ENCODE data around the gene GRM8.
"Not testable (repeated sequence)": the region's sequence is repeated elsewhere in the genome, so short reads cannot be mapped to it uniquely, and the experiment has no call there.

The GRM8 gene

DNA sequence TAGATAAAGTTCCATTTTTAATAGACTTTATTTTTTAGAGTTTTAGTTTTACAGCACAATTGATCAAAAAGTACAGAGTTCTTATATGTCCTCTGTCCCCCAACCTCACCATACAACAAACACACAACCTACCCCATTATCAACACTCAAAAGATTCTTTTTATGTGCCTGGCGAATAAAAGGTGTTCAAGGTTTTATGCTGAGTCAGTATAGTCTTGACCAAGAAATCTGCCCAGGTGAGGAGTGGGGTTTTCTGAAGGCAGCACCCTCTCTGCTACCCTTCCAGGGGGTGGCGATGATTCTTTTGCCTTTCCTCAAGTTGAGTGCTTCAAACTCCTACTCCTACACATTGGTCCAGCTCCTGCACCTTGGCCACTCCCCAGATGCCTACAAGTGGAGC lies 222.9 kb downstream of the GRM8 start:
- DNase-seq (ENCODE audit: low read depth) = no peak

DNA sequence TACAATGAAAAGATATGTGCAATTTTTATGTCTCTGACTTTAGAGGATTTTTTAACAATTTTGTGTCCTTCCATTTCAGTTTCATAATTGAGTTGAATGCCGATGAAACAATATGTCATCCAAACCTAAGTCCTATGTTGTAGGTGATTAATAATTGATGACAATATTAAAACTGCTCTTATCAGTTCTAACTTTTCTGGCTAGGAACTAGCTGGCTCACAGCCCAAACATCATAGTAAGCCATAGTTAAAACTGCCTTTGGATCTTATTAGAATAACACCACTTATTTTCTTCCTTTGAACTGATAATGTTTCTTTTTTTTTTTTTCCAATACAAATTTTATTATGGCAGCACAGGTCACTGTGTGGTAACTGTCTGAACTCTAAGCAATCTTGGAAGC lies 230.9 kb downstream of the GRM8 start:
- no peak for DNase-seq (ENCODE audit: low read depth)

DNA sequence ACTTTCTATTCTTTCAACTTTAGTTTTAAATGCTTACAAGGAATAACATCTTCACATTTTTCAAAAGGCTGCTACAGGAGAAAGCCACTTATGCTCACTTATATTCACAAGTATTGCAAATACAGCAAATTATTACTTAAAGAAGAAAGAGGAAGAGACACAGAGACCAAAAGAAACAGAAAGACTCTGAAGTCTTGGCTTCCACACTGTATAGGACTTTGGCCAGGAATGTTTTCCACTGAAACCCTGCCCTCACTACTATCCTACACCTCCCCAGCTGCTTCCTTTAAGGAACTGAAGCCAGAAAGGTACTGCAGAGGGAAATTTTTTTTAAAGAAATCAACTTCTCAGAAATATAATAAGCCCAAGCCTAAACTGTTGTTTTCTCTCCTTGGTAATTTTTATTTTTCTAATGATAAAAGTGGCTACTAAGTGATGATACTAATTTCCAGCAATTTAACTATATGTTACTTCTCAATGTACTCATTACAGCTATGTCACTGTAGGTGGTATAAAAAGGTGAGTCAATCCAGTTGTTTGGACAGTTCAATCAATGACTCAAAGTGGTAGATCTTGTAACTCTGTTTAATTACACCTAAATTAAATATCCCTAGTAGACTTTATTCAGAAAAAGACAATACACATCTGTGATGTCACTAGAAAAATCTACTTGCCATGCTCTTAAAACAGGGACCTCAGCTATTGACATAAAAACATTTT lies 231.6 kb downstream of the GRM8 start:
- DNase-seq (ENCODE audit: low read depth) = no peak

DNA sequence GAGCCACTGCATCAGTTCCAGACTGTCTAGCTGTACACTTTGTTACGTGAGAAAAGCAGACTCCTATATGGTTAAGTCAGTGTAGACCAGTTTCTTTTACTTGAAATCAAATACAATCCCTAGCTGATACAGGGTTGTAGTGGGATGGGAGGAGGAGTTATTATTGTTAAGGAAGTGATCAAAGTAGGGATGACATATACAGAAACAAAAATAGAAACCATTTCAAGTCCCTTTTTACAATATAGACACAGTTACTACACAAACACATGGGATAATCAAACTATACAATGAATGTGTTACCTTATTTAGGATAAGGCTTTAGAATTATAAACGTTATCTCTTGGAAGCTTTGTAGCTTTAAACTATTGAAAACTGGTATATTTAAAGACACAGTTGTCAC lies 233.9 kb downstream of the GRM8 start:
- DNase-seq (ENCODE audit: low read depth) = no peak

DNA sequence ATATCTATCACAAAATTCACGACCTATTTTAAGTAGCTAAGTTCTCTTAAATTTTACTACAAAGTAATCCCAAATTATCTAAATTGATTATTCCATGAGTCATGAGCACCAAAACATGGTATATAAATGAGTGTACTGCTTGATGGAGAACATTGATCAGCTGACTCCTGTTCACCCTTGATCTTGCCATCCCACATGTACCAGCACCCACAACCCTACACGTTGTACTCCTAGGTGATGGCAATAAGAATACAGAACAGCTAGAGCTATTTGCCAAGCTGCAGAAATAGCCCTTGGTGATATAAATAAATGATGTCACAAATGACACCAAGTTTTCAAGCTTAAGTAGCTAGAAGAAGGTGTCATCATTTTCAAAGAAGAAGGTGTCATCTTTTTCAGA lies 235.5 kb downstream of the GRM8 start:
- DNase-seq (ENCODE audit: low read depth) = no peak

DNA sequence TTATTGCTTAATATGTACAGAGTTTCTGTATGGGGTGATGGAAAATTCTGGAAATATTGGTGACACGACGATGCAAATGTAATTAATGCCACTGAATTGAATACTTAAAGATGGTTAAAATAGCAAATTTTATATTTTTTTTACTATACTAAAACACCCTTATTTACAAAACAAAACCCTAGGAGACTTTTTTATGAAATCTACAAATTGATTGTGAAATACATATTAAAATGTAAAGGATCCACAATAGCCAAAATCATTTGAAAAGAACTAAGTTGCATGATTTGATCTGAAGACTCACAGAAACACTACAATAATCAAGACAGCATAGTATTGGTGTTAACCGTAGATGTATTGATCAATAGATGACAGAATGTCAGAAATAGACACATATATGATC lies 252.0 kb downstream of the GRM8 start:
- DNase-seq (ENCODE audit: low read depth) = no peak

DNA sequence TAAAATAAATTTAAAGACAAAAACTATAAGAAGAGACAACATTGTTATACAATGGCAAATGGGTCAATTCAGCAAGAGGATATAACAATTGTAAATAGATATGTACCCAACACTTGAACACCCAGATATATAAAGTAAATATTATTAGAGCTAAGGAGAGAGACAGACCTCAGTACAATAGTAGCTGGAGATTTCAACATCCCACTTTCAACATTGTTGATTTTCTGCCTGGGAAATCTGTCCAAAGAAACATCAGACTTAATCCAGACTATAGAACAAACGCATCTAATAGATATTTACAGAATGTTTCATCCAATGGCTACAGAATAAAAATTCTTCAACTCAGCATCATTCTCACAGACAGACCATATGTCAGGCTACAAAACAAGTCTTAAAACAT lies 256.1 kb downstream of the GRM8 start:
- no peak for DNase-seq (ENCODE audit: low read depth)

DNA sequence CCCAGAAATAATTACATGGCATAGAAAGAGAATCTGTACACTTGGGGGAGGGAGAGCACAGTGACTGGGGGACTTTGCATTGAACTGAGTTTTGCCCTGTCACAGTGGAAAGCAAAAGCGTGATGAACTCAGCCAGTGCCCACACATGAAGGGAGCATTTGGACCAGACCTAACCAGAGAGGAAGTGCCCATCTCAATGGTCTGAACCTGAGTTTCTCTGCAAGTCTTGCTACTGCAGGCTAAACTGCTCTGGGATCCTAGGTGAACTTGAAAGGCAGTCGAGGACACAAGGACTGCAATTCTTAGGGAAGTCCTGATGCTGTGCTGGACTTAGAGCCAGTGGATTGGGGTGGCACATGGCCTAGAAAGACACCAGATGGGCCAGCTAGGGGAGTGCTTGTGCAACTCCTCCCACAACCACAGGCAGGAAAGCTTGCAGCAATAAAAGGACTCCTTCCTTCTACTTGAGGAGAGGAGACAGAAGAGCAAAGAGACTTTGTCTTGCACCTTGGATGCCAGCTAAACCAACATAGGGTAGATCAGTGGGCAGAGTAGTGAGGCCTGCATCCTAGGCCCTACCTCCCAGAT lies 259.0 kb downstream of the GRM8 start:
- no peak for DNase-seq (ENCODE audit: low read depth)

DNA sequence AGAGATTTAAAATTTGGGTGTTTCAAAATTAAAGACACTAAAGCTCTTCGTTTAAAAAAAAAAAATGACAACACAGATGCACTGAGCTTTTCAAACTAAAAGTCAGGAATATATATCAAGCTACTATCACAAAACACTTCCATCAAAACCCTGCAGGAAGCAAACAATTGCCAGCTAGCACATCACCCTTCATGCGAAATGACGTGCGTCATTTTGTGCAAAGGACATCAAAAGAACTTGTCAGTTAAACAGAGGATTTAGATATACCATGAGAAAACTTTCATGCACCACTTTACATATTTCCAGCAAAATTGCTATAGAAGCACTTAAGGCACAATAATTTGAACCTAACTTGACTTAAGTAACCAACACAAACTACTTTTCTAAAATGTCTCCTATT lies 264.7 kb downstream of the GRM8 start:
- no peak for DNase-seq (ENCODE audit: low read depth)

DNA sequence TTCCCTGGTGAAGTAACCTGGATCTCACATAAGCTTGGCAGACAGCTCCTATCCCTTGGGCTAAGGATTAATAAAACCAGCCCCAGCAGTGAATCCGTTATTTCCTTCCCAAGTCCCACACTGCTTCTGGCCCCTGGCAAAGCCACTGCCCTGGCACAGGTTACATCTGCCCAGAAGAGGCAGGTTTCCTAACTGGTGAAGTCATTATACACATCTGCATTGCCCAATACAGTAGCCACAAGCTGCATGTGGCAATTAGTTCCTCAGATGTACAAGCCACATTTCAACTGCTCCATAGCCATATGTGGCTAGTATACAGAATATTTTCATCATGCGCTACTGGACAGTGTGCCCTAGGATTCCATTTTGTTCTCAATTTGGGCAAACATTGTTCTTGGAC lies 273.0 kb downstream of the GRM8 start:
- no peak for DNase-seq (ENCODE audit: low read depth)

DNA sequence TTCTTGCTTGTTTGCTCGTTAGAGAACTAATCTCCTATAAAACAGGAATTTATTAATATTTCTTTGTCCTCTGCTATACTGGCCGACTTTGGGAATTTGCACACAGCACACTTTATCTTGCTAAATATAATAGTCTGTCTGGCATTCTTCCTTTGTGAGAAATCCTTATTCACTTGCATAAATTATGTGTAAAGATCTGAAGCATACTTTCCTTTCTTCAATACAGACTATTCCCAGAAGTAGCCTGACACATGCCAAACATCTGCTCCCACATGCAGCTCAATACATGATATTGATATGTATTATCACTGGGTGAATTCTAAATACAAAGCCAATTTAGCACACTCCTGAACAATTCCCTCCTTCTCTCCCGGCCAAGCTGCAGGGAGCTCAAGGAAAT lies 273.9 kb downstream of the GRM8 start:
- DNase-seq (ENCODE audit: low read depth) = no peak

DNA sequence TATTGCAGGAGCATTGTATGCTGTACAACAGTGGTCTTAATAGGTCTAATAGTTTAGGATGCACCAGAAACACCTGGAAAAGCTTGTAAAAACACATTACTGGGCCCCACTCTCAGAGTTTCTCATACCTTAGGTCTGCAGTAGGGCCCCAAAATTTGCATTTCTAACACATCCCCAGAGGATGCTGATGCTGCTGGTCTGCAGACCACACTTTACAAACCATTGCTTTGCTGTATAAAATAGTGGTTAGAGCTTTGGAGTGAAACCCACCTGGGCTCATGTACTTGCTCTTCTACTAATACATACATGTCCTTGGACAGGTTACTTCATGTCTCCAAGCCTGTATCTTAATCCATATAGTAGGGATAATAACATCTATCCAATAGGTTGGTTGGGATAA lies 279.7 kb downstream of the GRM8 start:
- DNase-seq (ENCODE audit: low read depth) = no peak

DNA sequence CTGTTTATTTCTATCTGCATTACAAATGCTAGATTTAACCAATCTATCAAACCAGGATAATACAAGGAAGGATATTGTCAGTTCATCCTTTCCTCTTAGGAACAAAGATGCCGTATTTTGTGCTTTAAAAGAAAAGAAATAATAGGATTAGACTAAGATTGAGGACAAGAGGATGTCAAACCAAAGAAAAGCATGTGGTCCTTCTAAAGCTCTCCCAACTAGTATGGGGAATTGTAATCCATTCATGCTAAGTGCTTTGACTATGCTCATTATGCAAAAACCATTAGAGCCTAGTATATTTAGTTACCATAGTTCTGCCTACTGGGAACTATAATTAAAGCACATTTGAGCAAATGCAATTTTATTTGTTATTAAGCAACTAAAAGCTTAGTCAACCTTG lies 280.2 kb downstream of the GRM8 start:
- no peak for DNase-seq (ENCODE audit: low read depth)

DNA sequence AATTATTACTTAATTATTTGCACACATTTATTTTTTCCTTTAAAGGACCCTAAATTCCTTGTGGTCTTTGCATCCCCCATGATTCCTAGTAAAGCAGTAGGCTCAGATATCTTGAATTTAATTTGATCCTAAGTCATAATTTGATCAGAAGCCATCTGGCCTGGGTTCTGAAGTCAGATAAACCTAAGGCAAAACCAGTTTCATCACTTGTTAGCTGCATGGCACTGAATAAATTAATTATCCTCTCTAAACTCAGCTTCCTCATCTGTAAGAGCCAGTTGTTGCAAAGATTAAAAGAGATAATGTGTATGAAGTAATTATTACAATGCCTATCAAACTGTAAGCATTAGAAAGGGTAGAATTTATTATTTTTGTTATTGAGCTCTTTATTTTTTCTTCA lies 293.1 kb downstream of the GRM8 start:
- no peak for DNase-seq (ENCODE audit: low read depth)

DNA sequence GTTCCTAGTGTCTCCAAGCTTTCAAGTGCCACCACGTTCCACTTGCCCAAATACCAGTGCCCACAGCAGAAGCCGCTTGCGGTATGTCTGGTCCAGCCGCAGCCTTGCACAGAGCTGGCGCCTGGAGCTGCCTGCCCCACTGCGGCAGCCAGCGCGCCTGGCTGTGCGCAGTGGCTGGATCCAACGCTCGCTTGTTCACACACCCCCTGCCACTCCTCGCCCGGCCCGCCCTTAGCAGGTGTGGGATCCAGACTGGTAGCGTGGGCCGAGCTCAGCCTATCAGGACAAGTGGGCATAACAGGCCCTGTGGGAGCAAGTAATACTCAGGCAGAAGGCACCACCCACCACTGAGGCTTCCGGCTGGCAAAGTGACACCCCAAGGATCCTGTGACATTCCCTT lies 294.4 kb downstream of the GRM8 start:
- DNase-seq (ENCODE audit: low read depth) = no peak

DNA sequence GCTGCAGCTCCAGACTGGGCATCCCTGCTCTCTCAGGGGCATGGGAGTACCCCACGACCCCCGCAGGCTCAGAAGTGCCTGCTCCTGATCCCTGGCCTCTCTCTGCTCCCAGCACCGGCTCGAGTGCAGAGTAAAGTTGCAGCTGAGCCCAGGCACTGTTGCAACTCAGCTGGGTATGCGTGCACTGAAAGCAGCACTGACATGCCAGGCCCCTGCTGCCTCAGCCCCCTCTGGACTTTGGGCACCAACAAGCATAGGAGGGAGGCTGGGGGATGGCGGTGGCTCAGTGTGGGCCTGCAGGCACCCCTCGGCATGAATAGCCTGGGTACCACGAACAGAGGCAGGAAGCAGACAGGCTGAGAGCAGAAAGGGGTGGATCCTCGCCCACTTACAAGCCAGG lies 295.3 kb downstream of the GRM8 start:
- DNase-seq (ENCODE audit: low read depth) = no peak

DNA sequence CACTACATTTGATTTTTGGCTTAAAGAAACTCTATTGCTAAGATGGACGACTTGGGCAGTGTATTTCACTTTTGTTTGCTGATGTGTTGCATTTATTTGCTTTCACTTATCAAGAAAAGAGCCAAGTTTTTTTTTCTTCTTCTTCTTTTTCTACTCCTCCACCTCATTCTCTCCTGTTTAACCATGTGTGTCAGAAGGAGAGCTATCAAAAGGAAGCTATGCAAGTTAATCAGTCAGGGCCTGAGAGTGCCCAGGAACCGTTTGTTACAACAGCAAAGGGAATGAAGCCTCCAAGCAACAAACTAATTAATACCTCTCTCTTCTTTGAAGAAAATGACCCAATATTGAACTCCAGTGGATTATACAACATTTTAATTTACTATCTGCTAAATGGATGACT lies 299.3 kb downstream of the GRM8 start:
- DNase-seq (ENCODE audit: low read depth) = no peak

DNA sequence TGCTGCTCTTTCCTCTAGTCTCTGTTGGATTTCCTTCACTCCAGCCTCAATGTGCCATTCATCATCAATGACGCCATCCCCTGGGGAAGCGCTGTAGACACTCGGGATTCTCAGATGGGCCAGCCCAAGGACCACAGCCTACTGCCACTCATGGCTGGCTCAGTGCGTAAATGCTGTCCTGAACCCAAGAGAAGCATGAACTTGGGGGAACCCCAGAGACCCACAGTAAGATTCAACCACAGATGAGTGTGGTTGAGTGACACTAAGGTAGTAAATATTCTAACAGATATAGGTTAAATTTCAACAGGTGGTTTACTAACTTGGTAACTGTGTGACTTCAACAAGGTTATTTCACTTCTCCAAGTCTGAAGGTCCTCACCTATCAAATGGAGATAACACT lies 304.1 kb downstream of the GRM8 start:
- DNase-seq (ENCODE audit: low read depth) = no peak

DNA sequence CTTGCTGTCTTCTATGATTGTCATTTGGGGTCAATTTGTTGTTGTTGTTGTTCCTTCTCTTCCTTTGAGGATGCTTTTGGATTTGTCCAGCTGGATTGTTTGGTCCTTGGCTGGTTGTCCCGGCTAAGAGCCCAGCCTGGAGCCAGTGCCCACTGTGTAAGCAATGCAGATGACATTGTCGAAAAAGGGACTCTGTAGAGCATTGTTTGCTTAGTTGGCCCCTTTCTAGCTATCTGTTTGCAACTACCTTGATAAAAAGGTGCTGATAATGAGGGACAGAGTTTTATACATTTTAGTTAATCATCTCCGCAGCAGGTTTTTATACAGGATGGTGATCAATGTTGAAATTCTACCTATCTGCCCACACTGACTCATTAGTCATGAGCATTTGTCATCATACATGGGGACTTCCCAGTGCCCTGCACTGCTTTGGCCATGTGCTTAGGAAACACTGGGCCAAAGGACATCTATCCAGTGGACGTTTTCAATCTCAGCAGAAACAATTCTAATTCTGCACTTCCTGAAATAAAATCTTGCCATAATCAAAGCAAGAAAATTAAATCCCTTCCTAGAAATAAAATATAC lies 311.9 kb downstream of the GRM8 start:
- DNase-seq (ENCODE audit: low read depth) = no peak

DNA sequence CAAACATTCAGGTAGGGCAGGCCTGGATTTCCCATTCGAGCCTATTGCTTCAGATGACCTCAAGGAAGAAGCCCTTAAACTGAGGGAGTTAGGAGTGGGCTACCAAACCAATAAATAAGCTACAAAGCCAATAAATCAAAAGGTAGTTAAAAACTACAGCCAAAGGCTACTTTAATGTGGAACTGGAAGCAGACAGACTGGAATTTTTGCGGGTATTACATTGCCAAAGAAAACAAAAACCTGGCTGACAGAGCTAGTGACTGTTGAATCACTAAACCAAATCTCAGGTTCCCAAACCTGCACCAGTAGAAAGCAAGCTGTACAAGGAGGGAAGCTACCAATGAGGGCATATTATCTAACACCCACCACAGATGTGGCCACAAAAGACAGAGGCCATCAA lies 315.6 kb downstream of the GRM8 start:
- DNase-seq (ENCODE audit: low read depth) = no peak

DNA sequence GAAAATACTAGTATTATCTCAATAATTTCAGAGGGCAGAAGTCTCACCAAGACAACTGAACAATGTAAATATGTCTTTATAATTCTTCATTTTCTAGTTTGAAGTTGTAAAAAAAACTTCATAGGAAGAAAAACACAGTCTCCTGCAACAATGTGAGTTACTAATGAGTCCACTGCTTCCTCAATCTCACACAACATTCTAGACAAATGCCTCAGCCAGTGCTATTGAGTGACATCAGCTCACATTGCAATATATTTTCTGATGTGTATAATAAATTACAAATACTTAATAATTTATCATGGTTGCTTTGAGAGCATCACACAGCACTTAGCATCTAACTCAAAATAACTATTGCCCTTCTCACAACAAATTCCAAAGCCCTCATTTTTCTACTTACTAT lies 321.2 kb downstream of the GRM8 start:
- DNase-seq (ENCODE audit: low read depth) = no peak

DNA sequence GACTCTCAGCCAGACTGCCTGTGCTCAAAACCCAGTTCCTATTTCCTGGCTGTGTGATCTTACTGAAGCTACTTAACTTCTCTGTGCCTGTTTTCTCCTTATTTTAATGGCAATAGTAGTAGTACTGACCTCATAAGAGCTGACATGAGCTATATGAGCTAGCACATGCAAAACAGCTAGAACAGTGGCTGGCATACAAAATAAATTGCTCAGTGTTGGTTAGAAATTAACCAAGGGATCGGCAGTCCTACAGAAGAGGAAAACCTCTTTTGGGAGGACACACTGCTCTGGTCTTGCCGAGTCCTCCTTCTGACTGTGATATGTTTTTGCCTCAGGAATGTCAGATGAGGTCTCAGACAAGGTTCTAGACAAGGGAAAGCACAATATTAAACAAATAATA lies 322.6 kb downstream of the GRM8 start:
- no peak for DNase-seq (ENCODE audit: low read depth)

DNA sequence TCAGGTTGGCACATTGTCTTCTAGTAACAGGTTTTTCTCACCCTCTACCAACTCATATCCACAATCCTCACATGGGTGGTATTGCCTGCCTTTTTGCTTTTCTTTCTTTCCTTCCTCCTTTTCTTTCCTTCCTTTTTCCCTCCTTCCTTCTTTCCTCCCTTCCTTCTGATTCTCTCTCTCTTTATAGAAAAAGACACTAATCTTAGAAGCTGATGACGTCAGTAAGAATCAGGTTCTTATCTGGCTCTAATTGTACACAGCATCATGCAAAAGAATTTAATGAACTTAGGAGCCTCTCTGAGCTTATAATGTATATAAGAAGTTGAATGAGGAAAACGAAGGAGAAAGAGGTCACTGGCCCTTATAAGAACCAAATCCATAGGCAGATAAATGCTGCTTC lies 328.3 kb downstream of the GRM8 start:
- no peak for DNase-seq (ENCODE audit: low read depth)

DNA sequence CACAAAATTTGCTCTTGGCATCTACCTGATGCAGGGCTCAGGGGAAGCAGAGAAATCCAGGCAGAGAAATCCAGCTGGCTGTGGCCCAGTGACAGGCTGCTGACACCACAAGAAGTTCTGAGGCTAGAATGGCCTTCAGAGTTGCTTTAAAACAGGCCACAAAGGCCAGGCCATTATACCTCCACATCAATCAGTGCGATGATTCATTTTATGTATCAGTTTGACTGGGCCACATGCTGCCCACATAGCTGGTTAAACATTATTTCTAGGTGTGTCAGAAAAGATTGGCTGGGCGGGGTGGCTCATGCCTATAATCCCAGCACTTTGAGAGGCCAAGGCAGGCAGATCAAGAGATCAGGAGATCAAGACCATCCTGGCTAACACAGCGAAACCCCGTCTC lies 341.1 kb downstream of the GRM8 start:
- DNase-seq (ENCODE audit: low read depth) = not testable (repeated sequence)

Measured in stimulated activated CD8-positive, alpha-beta memory T cell treated with anti-CD3 and anti-CD28 coated beads, Interleukin-7, amount 100 ng/mL, for 24 hours (primary cell).